GM19025 (cell line): ENCODE measurements around the gene MICAL3.
"Not testable (repeated sequence)": the region's sequence is repeated elsewhere in the genome, so short reads cannot be mapped to it uniquely, and the experiment has no call there.

ENCODE experiments used
- ATAC-seq: cut with Tn5 transposase; IDR thresholded peaks from one replicate; pipeline ENCODE4 v1.9.1; 2021; ENCODE audit warnings: mild to moderate bottlenecking, low read depth, moderate library complexity; ENCODE audit not compliant: unreplicated experiment

Gene MICAL3

DNA sequence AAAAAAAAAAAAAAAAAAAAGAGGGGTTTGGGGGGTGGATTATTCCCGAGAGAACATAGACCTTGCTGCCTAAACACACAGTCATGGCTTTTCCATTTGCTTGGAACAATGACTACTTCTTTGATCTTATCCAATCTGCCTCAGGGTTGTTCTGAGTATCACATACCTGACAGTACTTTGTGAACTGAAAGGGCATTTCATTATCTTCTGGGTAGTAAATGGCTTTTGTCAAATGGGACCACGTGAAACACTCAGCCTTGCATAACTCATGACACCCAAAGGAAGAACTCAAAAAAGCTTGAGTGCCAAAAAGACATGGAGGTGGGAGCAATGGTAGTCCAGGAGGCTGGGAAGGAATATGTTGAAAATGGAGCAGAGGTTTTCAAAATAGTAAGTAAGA lies 126.9 kb downstream of the MICAL3 start:
- no peak for ATAC-seq

DNA sequence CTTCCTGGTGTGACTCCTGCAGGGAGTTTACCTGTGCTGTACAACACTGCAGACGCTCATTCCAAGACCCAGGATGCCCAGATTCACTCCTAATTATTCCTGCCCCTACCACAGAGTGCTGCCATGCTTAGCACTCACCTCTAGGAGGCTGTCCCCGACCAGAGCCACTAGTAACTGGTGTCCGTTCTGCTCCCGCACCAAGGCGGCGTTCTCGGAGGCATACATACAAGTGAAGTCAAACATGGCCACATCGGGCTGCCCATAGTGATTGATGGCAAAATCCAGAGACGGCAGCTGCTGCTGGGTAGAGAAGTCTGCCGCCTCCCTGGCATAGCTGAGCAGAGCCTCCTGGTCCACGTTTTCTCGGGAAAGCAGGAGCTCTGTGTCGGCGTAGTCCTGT lies 127.8 kb downstream of the MICAL3 start:
- ATAC-seq, result no peak

DNA sequence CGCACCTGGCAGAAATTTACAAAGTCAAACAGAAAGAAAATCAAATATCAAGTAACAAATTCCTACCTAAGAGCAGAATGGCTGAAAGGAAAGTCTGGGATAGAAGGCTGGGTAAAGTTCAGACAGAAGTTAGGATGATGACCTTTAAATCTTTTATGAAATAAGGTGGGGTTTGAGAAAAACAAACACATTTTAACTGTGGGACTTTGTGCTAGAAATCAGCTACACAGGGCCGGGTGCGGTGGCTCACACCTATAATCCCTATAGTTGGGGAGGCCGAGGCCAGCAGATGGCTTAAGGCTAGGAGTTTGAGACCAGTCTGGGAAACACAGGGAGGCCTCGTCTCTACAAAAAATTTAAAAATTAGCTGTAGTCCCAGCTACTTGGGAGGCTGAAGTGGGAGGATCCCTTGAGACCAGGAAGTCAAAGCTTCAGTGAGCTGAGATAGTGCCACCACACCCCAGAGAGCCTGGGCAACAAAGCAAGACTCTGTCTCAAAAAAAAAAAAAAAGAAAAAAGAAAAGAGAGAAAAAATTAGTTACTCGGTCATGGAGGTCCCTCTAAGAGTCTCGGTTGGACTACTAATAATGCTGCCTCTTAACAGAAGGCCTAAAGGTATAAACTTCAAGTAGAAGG lies 130.3 kb downstream of the MICAL3 start:
- no peak for ATAC-seq

DNA sequence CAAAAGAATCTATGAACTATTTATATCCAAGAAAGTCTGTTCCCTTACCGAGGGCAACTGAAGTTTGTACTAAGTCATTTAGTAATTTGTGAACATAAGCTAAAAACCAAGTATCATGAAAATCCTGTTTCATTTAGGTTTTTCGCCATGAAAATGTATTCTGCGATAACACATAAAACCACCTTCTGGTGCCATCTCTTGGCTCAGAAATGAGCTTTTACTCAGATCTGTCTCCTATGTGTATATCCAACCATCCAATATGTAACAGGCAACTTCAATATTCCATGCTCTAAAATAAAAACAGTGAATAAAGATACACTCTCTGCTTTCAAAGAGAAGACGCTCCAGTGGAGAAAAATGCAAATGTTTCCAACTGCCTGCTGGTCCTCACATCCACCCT lies 132.0 kb downstream of the MICAL3 start:
- no peak for ATAC-seq

DNA sequence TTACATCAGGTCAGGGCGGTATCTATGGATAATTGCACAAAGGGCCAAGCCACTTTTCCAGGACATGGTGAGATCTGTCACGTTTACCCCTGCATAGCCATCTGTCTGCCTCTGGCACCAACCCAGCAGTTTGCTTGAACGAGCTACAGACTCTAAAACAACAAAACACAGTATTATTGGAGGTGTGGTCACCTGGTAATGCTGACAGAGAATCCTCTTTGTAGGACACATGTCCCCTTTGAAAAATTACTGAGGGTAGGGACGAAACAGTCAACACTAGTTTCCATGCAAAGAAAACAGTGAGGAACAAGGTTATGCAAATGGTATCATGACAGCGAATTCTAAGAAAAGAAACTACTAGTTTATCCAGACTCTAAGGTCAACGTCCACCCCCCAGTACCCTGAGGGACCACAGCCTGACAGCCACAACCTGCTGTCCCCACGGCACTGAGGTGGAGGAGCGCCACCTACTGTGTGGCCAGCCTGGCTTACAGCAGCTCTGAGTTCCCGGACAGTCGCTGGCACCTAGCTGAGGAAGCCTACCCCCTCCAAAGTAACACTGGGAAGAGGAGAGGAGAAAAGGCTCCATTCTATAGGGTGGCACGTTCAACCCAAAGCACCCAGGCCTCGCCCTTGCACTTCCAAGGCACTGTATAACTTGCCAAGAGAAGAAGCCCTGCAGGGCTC lies 132.7 kb downstream of the MICAL3 start:
- no peak for ATAC-seq

DNA sequence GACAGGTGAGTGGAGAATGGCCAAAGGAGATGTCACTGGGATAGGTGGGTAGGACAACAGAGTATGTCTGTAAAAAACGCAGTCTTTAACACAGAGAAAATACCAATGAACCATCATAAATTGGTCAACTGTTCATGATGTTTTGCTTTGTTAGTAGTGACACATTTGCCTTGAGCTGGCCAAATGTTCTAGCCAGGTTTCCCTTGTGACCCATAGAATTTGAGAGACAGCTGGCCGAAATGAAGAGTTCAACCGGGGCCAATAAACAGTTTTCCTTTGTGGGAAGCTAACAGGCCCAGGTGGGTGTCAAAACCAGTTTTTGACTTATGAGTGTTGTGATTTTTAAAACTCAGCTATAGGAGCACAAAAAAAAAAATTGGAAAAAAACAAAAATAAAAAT lies 133.5 kb downstream of the MICAL3 start:
- no peak for ATAC-seq

DNA sequence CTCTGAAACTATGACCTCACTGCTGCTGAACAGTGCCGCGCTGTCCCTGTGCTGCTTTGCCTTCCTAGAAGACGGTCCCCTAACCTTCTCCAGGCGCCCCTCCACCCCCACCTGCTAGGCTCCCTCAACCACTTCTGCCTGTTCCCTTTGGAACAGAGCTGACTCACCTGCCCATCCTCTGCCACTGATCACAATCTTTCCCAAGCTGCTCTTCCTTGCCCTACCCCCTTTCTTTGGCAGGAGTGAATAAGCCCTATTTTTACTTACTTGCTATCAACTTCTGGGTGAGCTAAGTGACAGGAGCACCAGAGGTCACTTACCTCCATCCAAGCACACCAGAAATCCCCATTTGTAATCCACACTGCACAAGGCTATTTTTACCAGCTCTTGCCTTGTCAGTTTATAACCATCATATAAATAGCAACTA lies 134.1 kb downstream of the MICAL3 start:
- ATAC-seq, result no peak

DNA sequence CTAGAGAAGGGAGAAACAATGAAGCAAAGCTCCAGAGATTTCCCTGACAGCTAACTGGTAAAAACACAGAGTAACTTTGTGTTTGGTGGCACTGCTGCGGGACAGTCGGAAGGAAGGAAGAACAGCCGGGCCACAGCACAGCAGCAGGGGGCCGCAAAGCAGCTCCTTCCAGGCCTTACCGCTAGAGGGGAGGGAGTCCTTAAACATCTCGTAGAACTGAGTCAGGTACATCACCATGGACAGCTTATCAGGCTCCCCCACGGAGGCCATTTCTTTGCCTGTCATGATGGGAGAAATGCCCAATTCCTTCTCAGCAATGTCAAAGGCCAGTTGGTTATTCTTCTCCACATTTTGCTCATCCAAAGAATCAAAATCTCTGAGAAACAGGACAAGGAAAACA lies 135.5 kb downstream of the MICAL3 start:
- no peak for ATAC-seq

DNA sequence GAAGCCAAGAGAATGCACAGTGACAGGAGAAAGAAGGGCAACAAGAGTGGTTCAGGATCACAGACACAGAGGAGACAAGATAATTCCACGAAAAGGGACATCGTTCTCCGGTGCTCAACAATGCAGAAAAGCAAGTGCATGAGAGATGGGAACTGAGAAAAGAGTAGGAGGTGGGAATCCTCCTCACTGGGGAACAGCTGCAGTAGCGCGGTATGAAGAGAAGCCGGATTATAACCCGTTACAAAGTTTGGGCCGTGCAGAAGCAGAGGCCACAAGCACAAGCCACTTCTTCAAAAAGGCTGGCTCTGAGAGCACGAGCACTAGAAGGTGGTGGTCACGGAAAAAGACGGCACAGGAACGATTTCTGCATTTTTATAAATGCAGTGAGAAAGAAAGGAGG lies 135.9 kb downstream of the MICAL3 start:
- no peak for ATAC-seq

DNA sequence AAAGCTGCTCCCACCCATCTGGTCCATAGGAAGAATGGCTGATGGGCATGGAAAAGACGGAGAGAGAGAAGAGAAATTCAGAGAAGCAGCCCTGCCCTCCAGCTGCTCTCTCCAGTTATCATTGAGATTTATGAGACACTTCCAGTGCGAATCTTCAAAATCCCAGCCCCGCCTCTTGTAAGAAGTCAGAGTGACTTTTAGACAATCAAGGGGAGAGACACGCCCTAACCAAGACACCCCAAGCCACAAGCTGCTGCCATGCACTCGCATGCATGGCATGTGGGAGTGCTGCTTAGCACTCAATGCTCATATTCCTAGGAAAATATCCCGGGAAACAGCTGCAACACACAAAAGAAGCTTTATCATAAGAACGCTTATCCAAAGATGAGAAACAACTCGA lies 139.5 kb downstream of the MICAL3 start:
- no peak for ATAC-seq

DNA sequence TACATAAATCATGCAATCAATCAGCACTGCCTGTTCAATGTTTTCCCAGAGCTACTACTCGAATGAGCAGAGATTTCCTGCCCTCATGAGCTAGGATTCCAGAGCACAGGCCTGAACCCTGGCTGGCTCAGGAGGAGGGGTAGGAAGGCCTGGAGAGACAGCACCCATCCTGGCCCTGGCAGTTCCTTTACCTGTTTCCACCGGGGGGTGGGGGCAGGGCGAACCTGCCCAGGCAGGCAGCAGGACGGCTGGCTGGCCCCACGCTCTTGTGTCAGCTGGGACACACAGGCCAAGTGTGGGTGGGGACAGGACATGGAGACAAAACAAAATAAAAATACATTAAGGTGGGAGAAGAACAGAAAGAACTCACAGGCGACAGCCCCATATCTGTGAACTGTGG lies 140.3 kb downstream of the MICAL3 start:
- no peak for ATAC-seq

DNA sequence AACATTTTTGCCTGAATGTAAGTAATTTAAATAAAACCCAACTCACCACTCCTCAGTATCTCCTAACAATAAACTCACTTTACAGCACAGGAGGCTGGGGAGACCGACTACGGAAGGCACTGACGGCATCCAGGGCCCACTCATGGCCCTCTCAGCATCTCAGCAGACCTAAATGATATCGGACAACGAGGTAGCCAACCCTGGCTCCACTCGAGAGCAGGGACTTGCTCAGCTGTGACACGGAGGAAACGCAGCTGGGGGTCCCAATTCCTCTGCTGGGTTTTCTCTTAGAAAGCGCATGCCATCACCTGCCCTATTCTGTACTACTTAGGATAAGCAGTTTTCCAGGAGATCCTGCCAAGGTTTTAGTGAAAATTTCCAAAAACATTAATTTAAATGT lies 141.0 kb downstream of the MICAL3 start:
- no peak for ATAC-seq

DNA sequence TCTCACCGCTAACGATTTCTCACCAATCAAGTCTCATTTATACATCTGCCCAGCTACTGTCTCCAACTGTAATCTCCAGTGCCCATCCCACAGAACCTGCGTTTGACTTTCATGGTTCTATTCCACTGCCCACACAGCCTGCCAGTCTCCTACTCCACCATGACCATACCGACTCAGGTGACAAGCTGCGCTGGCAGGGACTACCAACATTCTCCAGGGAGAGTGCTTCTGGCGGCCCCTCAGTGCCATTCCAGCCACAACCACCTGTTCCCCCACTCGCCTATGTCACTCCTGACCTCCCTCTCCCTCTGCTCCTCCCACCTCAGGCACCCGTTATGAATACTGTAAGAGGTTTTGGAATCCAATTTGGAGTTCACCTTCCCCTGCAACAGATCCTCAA lies 141.6 kb downstream of the MICAL3 start:
- no peak for ATAC-seq

DNA sequence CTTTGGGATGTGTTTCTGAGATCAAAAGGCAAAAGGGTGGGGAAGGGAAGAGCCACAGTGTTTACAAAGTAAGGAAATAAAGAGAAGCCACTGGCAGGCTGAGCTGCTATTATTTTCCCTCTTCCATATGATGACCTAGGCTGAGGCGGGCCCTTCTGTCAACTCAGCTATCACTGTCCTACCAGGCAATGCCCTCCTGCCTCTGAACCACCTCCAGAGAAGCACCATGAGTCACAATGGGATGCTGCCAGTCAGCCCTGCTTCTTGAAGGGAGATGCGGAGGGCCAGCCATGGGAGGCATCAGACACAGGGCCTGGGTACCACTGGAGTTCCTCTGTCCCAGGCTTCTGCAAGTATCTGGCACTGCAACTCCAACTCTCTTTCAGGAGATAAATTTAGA lies 142.2 kb downstream of the MICAL3 start:
- ATAC-seq, result no peak

DNA sequence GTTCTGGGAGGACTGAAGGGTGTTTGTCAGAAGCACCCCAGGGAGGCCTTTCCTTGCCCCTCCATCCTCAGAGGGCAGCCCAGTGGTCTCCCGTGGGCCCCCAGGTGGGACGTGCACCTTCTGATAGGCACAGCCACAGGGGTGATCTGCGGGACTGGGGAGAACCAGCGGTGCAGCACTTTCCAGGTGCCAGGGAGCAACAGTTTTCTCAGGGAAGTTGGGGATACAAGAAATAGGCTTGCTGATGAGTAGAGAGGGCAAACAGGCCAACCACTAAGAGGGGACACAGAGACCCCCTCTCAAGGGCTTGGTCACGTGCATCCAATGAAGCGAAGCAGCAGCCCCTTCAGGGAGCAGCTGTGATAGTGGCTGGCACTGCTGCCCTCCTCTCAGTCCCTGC lies 143.0 kb downstream of the MICAL3 start:
- ATAC-seq, result no peak

DNA sequence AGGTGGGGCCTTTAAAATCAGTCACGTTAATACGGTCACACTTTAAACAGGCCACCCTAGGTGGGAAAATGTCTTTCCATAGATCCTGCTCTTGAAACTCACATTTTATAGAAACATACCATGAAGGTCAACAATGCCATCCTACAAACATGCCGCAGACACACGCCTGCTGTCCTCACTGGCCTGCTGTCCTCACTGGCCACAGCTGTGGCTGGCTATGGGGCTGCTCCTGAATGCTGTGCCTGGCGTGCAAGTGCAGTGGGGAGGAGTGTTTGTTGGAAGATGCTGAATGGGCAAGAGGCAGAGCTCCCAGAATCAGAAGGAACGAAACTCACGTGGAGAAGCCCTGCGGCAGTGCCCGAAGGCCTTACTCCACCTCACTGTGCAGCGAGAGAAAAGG lies 143.9 kb downstream of the MICAL3 start:
- ATAC-seq, result no peak

DNA sequence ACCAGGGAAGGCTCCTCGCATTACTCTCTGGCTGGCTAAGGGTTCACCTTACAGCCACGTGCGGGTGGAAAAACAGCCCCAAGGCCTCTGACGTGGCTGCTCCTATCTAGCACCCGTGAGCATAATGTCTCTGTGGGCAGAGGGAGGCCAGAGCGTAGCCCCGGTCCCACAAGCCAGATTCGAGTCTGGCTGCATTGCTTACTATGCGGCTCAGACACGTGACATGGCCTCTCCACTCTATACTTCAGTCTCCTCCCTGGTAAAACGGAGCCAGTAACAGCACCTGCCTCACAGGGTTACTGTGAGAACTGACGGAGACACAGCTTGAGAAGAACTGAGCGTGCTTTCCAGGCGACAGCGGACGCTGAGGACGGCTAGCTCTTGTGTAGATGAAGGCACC lies 144.3 kb downstream of the MICAL3 start:
- no peak for ATAC-seq

DNA sequence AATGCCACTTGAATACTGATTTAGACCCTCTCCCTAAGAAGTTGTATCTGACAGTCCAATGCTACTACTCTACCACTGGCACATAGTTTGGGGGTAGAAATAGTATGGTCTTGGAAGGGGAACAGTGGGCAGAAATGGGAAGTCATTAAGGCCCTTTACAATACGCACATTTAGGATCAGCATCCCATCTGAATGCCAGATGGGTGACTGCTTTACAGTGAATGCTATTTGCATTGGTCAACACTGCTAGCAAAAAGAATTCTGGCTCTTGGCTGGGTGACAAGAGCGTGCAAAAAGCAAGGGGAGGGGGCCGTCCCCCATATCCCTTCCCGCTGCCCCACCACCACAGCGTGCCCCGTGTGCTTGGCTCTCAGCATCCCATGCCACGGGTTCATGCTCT lies 145.4 kb downstream of the MICAL3 start:
- ATAC-seq, result no peak

DNA sequence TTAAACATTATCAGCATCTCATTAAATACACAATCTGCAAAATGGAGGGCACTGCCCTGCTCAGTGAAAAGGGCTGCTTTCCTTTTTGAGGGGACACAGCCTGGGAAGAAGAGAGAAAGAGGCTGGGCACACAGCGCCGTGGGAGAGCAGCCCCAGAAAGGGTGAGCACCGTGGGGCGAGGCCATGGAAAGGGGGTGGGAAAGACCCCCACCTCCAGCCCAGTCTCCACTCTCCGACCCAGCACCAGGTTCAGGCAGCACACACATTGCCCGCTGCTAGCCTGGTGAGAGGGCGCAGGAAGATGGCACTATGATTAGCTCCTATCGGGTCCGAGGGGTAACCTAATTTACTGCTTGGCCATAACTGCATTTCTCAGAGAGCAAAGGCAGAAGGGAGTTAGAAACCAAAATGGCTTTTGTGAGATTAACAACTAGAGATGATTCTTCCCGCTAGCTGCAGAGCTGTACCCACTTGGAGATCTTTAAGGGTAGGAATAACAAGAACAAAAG lies 146.1 kb downstream of the MICAL3 start:
- ATAC-seq, result no peak

DNA sequence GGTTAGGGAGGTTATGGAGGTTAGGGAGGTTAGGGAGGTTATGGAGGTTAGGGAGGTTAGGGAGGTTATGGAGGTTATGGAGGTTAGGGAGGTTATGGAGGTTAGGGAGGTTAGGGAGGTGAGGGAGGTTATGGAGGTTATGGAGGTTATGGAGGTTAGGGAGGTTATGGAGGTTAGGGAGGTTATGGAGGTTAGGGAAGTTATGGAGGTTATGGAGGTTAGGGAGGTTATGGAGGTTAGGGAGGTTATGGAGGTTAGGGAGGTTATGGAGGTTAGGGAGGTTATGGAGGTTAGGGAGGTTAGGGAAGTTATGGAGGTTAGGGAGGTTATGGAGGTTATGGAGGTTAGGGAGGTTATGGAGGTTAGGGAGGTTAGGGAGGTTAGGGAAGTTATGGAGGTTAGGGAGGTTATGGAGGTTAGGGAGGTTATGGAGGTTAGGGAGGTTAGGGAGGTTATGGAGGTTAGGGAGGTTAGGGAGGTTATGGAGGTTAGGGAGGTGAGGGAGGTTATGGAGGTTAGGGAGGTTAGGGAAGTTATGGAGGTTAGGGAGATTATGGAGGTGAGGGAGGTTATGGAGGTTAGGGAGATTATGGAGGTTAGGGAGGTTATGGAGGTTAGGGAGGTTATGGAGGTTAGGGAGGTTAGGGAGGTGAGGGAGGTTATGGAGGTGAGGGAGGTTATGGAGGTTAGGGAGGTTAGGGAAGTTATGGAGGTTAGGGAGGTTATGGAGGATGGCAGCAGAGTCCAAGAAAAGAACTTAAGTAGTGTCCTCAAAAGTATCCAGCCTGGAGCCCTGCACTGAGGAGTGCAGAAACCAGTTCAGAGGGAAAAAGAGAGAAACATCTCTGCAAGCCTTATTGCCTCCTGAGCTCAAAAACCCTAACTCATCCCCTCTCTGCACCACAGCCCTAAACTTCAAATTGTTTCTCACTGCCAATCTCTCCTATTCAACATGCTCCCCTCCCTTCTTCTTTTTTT lies 147.2 kb downstream of the MICAL3 start:
- ATAC-seq, result not testable (repeated sequence)

DNA sequence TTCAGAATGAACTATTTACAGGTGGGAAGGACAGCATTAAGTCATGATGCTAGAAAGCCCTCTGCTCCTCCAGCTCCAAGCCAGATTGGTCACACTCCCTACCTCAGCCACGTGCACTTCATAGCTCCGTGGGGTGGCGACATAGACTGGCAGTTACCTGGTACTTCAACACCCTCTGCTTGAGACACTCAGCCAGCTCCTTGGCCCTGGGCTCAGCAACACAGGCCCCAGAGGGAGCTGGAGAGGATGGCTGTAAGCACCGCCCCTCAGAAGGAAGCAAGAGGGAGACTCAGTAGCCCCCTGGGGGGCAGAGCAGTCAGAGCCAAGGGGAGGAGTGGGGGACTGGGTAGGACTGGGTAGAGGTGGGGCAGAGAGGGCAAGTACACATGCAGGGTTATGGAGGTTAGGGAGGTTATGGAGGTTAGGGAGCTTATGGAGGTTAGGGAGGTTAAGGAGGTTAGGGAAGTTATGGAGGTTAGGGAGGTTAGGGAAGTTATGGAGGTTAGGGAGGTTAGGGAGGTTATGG lies 148.0 kb downstream of the MICAL3 start:
- no peak for ATAC-seq
